Liver (tissue), 3 donors: ENCODE data around the gene UHRF2.

Source experiments
- CTCF ChIP-seq: fragments of 150-350 bp; IDR thresholded peaks from 2 replicates; pipeline ENCODE4 v1.5.1; 2017; ENCODE audit warnings: improper control_type of control experiment, low read depth, low read length; ENCODE audit not compliant: missing input control
- EGR1 ChIP-seq, 2 donors: IDR thresholded peaks; 2 replicates each; pipeline ENCODE4 v1.6.1; 2016 to 2018; ENCODE audit warnings: antibody characterized with exemption in 2 of 2, low read depth in 2 of 2
- GABPA ChIP-seq, 2 donors: IDR thresholded peaks in 1 of 2; conservative IDR thresholded peaks in 1 of 2; 2 replicates each; pipeline ENCODE4 v1.6.1; 2016; ENCODE audit warnings: antibody characterized with exemption in 2 of 2, mild to moderate bottlenecking in 1 of 2, moderate library complexity in 1 of 2
- HNF4A ChIP-seq, 2 donors: conservative IDR thresholded peaks; 2 replicates each; pipeline ENCODE4 v1.6.1; 2016; ENCODE audit warnings: antibody characterized with exemption in 2 of 2, mild to moderate bottlenecking in 2 of 2
- JUND ChIP-seq, 2 donors: IDR thresholded peaks; 2 replicates each; pipeline ENCODE4 v1.6.1; 2016; ENCODE audit warnings: antibody characterized with exemption in 2 of 2
- MAX ChIP-seq: IDR thresholded peaks from 2 replicates; pipeline ENCODE4 v1.6.1; 2016; ENCODE audit warnings: antibody characterized with exemption
- NR2F2 ChIP-seq: IDR thresholded peaks from 2 replicates; pipeline ENCODE4 v1.6.1; 2016; ENCODE audit warnings: antibody characterized with exemption
- RAD21 ChIP-seq, 2 donors: IDR thresholded peaks; 2 replicates each; pipeline ENCODE4 v1.6.1; 2016; ENCODE audit warnings: antibody characterized with exemption in 2 of 2, mild to moderate bottlenecking in 2 of 2
- RXRA ChIP-seq, 2 donors: IDR thresholded peaks; 2 replicates each; pipeline ENCODE4 v1.6.1; 2017 to 2018; ENCODE audit warnings: antibody characterized with exemption in 2 of 2, mild to moderate bottlenecking in 1 of 2
- SP1 ChIP-seq: IDR thresholded peaks from 2 replicates; pipeline ENCODE4 v1.6.1; 2018; ENCODE audit warnings: antibody characterized with exemption, mild to moderate bottlenecking
- TAF1 ChIP-seq: conservative IDR thresholded peaks from 2 replicates; pipeline ENCODE4 v1.6.1; 2016; ENCODE audit warnings: antibody characterized with exemption, mild to moderate bottlenecking
- YY1 ChIP-seq: IDR thresholded peaks from 2 replicates; pipeline ENCODE4 v1.6.1; 2016; ENCODE audit warnings: antibody characterized with exemption, mild to moderate bottlenecking
- ZBTB33 ChIP-seq: IDR thresholded peaks from 2 replicates; pipeline ENCODE4 v1.6.1; 2016; ENCODE audit warnings: antibody characterized with exemption
- donor health status: healthy.
- donor health status: healthy.

GRCh38 chr9:6399071-6399470 is 13.9 kb upstream of the UHRF2 start:
- no peak for TF ChIP-seq CTCF
- no peak for TF ChIP-seq JUND (IDR thresholded peaks at IDR 0.05)
- no peak for TF ChIP-seq RAD21 (IDR thresholded peaks at IDR 0.05)
- TF ChIP-seq ZBTB33 = no peak
- TF ChIP-seq NR2F2 = no peak
- no peak for TF ChIP-seq TAF1
- TF ChIP-seq HNF4A (conservative IDR thresholded peaks at IDR 0.05) = no peak
- TF ChIP-seq YY1 = no peak
- no peak for TF ChIP-seq RXRA (IDR thresholded peaks at IDR 0.05)
- TF ChIP-seq MAX = no peak
- TF ChIP-seq EGR1 (IDR thresholded peaks at IDR 0.05; ENCODE audit: low read depth in 2 of 2) = no peak
- TF ChIP-seq SP1 = no peak
- no peak for TF ChIP-seq GABPA (IDR thresholded peaks at IDR 0.05 in 1 of 2, conservative IDR thresholded peaks at IDR 0.05 in 1 of 2)
